ENCODE results near the gene PPP3CA. TPM values are rescaled to one million over a fixed set of nuclear protein-coding genes. Genes with fewer than 3 reads are reported as not detected.

PPP3CA gene
- total RNA-seq, 1 donor from 2014 or later, result 29.9 TPM

GRCh38 chr4:100981447-100982204 is 365.7 kb downstream of the PPP3CA start:
- Mint-ChIP-seq H3K4me3 (ENCODE audit: unreplicated experiment) (no peak overlapping the region), H3K9me3 (ENCODE audit: unreplicated experiment) (no peaks in the 10 kb centered on the region), H3K27ac (ENCODE audit: unreplicated experiment) (no peak overlapping the region), H3K4me1 (ENCODE audit: low read depth, unreplicated experiment) (peaks cover 1% of the 10 kb centered on the region), H3K36me3 (ENCODE audit: unreplicated experiment) (no peaks in the 10 kb centered on the region), H3K27me3 (ENCODE audit: unreplicated experiment) (no peaks in the 10 kb centered on the region)
- DNase-seq, result no peak
- no peak for TF ChIP-seq CTCF (IDR thresholded peaks at IDR 0.05; ENCODE audit: partially characterized antibody, unreplicated experiment)

- DNase-seq, result no peak
- no peaks in the 10 kb centered on the region for H3K4me1 Mint-ChIP-seq (ENCODE audit: low read depth, unreplicated experiment)
- TF ChIP-seq CTCF (IDR thresholded peaks at IDR 0.05; ENCODE audit: partially characterized antibody, unreplicated experiment), result no peak
- no peak overlapping the region for H3K4me3 Mint-ChIP-seq (ENCODE audit: unreplicated experiment)
- no peaks in the 10 kb centered on the region for H3K27me3 Mint-ChIP-seq (ENCODE audit: unreplicated experiment)
- no peak overlapping the region for H3K27ac Mint-ChIP-seq (ENCODE audit: unreplicated experiment)
- no peaks in the 10 kb centered on the region for H3K9me3 Mint-ChIP-seq (ENCODE audit: unreplicated experiment)
- no peaks in the 10 kb centered on the region for H3K36me3 Mint-ChIP-seq (ENCODE audit: unreplicated experiment)
These were observed 367.6 kb downstream of the PPP3CA start for GRCh38 chr4:100979736-100980135.

GRCh38 chr4:100977746-100978397 is 369.5 kb downstream of the PPP3CA start:
- H3K4me3 Mint-ChIP-seq (ENCODE audit: unreplicated experiment), result no peak overlapping the region
- no peak overlapping the region for H3K27ac Mint-ChIP-seq (ENCODE audit: unreplicated experiment)
- no peak for TF ChIP-seq CTCF (IDR thresholded peaks at IDR 0.05; ENCODE audit: partially characterized antibody, unreplicated experiment)
- H3K27me3 Mint-ChIP-seq (ENCODE audit: unreplicated experiment), result no peaks in the 10 kb centered on the region
- no peaks in the 10 kb centered on the region for H3K36me3 Mint-ChIP-seq (ENCODE audit: unreplicated experiment)
- no peaks in the 10 kb centered on the region for H3K9me3 Mint-ChIP-seq (ENCODE audit: unreplicated experiment)
- DNase-seq, result no peak
- H3K4me1 Mint-ChIP-seq (ENCODE audit: low read depth, unreplicated experiment), result no peaks in the 10 kb centered on the region

- no peak overlapping the region for H3K27ac Mint-ChIP-seq (ENCODE audit: unreplicated experiment)
- no peak for TF ChIP-seq CTCF (IDR thresholded peaks at IDR 0.05; ENCODE audit: partially characterized antibody, unreplicated experiment)
- H3K4me3 Mint-ChIP-seq (ENCODE audit: unreplicated experiment), result no peak overlapping the region
- H3K4me1 Mint-ChIP-seq (ENCODE audit: low read depth, unreplicated experiment), result no peaks in the 10 kb centered on the region
- H3K9me3 Mint-ChIP-seq (ENCODE audit: unreplicated experiment), result no peaks in the 10 kb centered on the region
- H3K27me3 Mint-ChIP-seq (ENCODE audit: unreplicated experiment), result no peaks in the 10 kb centered on the region
- DNase-seq, result no peak
- H3K36me3 Mint-ChIP-seq (ENCODE audit: unreplicated experiment), result no peaks in the 10 kb centered on the region
These were observed 370.1 kb downstream of the PPP3CA start for GRCh38 chr4:100977274-100977673.

Small RNAs within 50 kb of the gene (microRNA-seq; reads per million reads assigned to microRNA genes)
- gene MIR1255A (ENCODE audit: unreplicated experiment), result 2.1 reads per million, percentile 13 among the genes with 10 or more reads in this experiment
- not detected for gene MIR8066 (ENCODE audit: unreplicated experiment)

Measured in glutamatergic neuron (in vitro differentiated cells).